HL-60/S4 treated with phorbol 12-myristate 13-acetate at 8.2 ng/mL for 4 days and 3 days (cell line): ENCODE results near the gene GRIA3.

Experiments used
- in situ Hi-C: fragments of 300-500 bp; cut with MboI; formaldehyde crosslinking; loops from 2 replicates; pipeline ENCODE4 v1.15.0; 2022; ENCODE audit warnings: low sequenced_read_pairs

Gene GRIA3

DNA sequence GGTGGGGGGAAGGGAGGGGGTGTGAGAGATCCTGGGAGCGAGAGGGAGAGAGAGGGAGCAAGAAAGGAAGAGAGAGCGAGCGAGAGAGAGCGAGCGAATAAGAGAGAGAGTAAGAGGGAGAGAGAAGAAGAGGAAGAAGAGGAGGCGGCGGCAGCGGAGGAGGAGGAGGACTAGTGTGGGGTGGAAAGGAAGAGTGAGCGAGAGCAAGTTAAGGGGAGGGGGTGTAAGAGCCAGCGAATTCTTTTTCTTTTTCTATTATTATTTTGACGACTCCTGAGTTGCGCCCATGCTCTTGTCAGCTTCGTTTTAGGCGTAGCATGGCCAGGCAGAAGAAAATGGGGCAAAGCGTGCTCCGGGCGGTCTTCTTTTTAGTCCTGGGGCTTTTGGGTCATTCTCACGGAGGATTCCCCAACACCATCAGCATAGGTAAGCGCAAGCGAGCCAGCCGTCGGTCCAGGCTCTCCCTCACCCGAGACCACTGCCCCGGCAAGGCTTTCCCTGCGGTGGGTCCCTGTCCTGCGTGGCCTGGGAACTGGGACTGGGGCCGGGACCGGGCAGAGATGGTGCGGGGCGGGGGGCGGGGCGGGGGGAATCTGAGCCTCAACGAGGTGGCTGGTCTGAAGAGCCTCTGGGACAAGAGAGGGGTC, at the start of gene GRIA3:
Gene GRIA3, plus strand, starts transcription at position 60 of the 647 bp plus-strand sequence. Its CDS starts 258 bp downstream, at position 318.
- in situ Hi-C loops: no loop called here

DNA sequence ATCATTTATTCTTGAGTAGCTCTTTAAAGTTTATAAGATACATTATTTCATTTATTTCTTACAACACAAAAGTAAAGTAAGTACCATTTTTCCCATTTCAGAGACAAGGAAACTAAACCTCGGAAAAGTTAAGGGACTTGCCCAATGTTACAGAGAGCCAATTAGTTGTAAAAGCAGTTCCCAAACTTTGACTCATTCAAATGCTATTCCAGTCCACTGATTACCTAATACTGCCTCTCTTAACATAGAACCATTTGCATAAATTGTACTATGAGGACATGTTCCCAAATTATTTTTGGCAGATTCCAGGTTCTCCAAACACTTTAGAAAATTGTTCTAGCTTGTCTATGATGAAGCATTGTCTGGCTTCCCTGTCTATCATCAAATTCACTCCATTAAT, 45.6 kb upstream of the GRIA3 start:
- in situ Hi-C loops: no loop called here

GRCh38 chrX:123140454-123140853, 43.6 kb upstream of the GRIA3 start:
- in situ Hi-C loops: no loop called here

DNA sequence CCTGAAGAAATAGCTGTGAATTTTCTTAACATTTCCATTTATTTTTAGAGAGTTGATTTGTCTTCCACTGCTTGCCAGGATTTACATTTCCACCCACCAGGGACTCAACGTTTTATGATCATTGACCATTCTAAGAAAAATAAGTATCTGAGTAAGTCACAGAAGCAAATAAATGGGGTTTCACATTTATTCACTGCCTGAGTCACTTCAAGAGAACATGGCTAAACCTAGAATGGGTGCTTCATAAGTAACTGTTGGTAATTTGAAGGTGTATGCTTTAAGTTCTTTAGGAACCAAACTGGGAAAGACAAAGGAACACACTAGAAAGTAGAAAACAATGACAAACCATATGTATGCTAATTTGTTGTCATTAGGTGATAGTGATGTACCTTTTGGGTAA, 43.2 kb upstream of the GRIA3 start:
- in situ Hi-C loops: no loop called here

GRCh38 chrX:123153846-123154335, 30.2 kb upstream of the GRIA3 start:
- in situ Hi-C loops: no loop called here

GRCh38 chrX:123155327-123155726, 28.8 kb upstream of the GRIA3 start:
- in situ Hi-C loops: no loop called here

GRCh38 chrX:123157586-123157985, 26.5 kb upstream of the GRIA3 start:
- in situ Hi-C loops: no loop called here

GRCh38 chrX:123159403-123159802, 24.7 kb upstream of the GRIA3 start:
- in situ Hi-C loops: no loop called here

- in situ Hi-C loops: no loop called here
Observed at GRCh38 chrX:123167621-123168020, 16.5 kb upstream of the GRIA3 start.

DNA sequence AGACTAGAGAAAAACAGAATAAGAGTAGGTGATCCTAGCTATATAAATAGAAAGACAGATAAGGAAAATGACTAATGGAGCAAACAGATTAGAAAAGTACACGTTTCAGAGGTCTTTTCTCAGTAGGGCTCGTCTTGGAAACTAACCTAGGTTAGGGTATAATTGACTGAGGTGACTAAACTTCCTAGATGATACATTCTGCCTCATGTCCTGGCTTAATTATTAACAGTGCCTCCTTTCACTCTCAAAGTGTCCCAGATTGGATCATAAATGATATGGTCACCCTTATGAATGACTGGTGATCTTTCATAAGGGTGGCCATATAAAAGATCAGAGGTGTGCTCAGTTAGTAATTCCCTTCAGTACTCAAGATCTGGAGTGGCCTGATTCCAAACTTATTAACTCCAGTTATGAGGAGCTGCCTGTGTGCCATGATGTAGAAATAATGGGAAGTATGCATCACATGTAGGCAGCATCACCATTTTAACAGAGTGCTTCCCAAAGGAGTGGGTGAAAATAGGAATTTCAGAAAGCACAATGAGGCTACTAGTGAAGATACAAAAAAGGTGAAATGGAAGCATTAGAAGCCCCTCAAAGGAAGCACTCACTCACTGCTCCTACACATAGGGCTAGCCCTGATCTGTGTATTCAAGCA, 14.7 kb upstream of the GRIA3 start:
- in situ Hi-C loops: no loop called here

GRCh38 chrX:123170546-123170945, 13.5 kb upstream of the GRIA3 start:
- in situ Hi-C loops: no loop called here

DNA sequence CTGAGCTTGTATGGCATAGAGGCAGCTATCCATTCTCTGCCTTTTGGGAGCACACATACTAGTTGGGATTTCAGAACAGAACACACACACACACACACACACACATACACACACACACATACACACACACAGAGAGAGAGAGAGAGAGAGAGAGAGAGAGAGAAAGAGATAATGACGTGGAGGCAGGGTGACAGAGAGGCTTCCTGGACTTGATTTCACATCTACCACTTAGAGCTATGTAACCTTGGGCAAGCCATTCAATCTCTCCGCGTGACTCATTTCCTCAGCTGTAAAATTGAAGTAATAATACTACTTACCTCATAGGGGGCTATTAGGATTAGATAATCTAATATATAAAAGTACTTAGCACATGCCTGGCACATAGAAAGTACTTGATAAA, 12.3 kb upstream of the GRIA3 start:
- in situ Hi-C loops: no loop called here

- in situ Hi-C loops: no loop called here
Observed at GRCh38 chrX:123172869-123173268, 11.2 kb upstream of the GRIA3 start.

- in situ Hi-C loops: no loop called here
Observed at GRCh38 chrX:123173833-123174232, 10.2 kb upstream of the GRIA3 start.

DNA sequence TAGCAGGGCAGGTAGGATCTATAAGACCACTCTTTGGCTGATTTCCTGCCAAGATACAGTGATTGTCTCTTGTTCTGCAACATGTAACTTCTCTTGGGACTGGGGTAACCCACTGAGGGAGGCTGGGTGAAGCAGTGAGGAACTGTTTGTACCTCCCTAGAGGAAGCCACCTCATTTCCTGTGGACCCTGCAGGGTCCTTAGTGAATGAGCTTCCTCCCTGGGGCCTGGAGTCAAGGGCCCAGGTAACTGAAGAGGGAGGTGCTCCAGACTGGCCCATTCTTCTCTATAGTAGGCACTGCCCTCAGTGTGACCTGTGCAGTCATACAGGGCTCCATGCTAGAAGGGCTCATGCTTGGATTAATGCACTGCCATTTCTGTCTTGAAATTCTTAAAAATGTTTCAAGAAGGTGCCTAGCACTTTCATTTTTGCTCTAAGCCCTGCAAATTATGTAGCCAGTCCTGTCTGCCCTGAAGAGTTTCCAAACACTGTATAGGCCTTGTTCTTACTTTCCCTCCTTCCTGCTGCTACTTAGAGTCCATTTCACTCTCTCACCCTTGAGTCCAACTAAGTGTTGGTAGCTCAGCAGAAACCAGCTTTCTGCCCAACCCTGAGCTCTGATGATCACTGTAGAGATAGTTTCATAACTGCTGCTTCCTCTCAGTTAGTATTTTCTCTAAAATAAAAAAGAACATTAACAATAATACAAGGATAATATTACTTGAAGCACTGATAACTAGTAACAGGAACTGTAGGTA, 8.5 kb upstream of the GRIA3 start:
- in situ Hi-C loops: no loop called here

DNA sequence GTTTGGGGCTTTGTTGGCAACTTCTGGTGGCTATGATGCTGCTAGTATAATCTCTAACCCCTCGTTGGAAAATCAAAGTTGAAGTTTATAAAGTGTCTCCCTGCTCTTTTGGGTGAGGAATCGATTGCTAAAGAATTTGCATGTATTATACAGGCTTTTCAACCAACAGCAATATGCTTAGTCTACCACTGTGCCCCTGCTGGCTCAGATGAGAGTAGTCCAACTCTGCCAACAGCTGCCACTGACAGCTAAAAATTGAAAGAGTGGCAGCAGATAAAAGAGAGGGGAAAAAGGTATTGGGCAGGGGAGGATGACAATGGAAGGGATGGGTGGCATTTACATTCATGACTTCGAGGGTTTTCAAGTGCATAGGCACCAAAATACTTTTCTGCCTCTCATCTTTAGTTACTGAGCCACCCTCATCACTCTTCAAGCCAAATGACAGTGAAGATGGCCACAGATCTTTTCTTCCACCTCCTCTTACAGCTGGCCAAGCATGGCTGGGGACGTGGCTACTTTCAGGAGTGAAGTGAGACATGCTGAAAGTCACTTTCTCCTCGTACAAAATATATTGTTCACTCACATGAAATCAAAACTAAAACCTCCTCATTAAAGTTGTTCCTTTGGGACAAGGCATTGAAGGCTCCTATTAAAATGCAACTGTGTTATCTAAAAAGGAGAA, 2.7 kb upstream of the GRIA3 start:
- in situ Hi-C loops: no loop called here

DNA sequence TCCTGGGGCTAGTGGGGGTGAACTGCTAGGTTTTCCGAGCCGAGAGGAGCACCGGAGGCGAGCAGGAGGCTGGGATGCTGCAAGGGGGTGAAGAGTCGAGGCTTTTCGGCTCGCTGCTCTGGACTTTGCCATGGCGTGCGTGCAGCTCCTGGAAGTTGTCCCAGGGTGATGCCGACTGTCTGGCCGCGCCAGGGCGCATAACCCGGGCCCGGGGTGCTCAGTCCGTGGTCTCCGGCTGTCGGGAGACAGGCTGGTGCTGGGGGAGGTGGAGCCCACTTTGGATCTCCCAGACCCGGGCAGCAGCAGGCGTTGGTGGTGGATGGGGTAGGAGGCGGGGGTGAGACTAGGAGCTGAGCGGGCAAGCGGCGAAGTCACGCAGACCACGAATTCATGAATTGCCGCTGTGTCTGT, 793 bp downstream of the GRIA3 start:
- in situ Hi-C loops: no loop called here

DNA sequence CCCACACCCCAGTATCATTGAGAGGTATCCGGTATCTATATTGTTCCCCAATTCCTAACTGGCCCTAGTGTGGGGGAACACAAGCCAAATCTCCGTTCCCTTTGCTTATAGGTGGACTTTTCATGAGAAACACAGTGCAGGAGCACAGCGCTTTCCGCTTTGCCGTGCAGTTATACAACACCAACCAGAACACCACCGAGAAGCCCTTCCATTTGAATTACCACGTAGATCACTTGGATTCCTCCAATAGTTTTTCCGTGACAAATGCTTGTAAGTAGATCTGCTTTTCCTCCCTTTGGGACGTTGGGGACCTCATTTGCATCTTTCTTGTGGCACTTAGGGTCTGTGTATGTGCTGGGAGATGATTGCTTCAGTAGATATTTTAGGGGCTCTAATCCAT, 1.6 kb downstream of the GRIA3 start:
- in situ Hi-C loops: no loop called here

- in situ Hi-C loops: no loop called here
Observed at GRCh38 chrX:123186801-123187200, 2.7 kb downstream of the GRIA3 start.

GRCh38 chrX:123188081-123188480, 4.0 kb downstream of the GRIA3 start:
- in situ Hi-C loops: no loop called here

- in situ Hi-C loops: no loop called here
Observed at GRCh38 chrX:123189338-123189737, 5.3 kb downstream of the GRIA3 start.
